PC-9 (cell line): ENCODE data around the gene CSTF2. TPM values are rescaled to one million over a fixed set of nuclear protein-coding genes. Genes with fewer than 3 reads are reported as not detected.

Experiments used
- BruUV-seq: library from RNA; stranded (reverse); fragments of 400-500 nt; replicated peaks from 2 replicates; lab custom pipeline; 2021; lab: Mats Ljungman, UMichigan
- CTCF ChIA-PET: fragments of 300-600 bp; sonication (Branson Sonifier 250); formaldehyde crosslinking; loops from one replicate; lab custom pipeline; 2022; ENCODE audit warnings: antibody characterized with exemption; lab: Charles Lee
- POLR2A ChIA-PET: fragments of 300-600 bp; sonication (Branson Sonifier 250); formaldehyde crosslinking; loops from one replicate; lab custom pipeline; 2022; ENCODE audit warnings: antibody characterized with exemption; ENCODE audit not compliant: unreplicated experiment; lab: Charles Lee
- DNase-seq, 2 experiments: peaks; one replicate each; pipeline versions ENCODE4 v3.0.0 to v3.0.0-alpha.2; 2015 to 2022; ENCODE audit warnings: mixed read lengths in 1 of 2
- H2AFZ ChIP-seq: fragments of 200-600 bp; sonication (generic); 2 replicates; pipeline ENCODE4 v1.8.1; 2017; ENCODE audit warnings: antibody characterized with exemption
- H3F3A ChIP-seq: fragments of 200-600 bp; sonication (generic); 2 replicates; pipeline ENCODE4 v1.8.1; 2017; ENCODE audit warnings: antibody characterized with exemption, mild to moderate bottlenecking, low read depth; ENCODE audit not compliant: insufficient read depth
- H3K27ac ChIP-seq: fragments of 200-600 bp; sonication (generic); 2 replicates; pipeline ENCODE4 v1.6.1; 2016; ENCODE audit warnings: mixed run types
- H3K27me3 ChIP-seq: fragments of 200-600 bp; sonication (generic); 2 replicates; pipeline ENCODE4 v1.6.1; 2016; ENCODE audit warnings: low read depth, mixed run types; ENCODE audit not compliant: insufficient read depth
- H3K36me3 ChIP-seq: fragments of 200-600 bp; sonication (generic); 2 replicates; pipeline ENCODE4 v1.6.1; 2016; ENCODE audit warnings: low read depth, mixed run types
- H3K4me1 ChIP-seq: fragments of 200-600 bp; sonication (generic); replicated peaks from 2 replicates; pipeline ENCODE4 v1.6.1; 2016; ENCODE audit warnings: mixed run types; ENCODE audit not compliant: insufficient read depth
- H3K4me2 ChIP-seq: fragments of 200-600 bp; sonication (generic); 2 replicates; pipeline ENCODE4 v1.6.1; 2017; ENCODE audit warnings: mixed run types
- H3K4me3 ChIP-seq: fragments of 200-600 bp; sonication (generic); 2 replicates; pipeline ENCODE4 v1.6.1; 2016; ENCODE audit warnings: mixed run types
- H3K79me2 ChIP-seq: fragments of 200-600 bp; sonication (generic); 2 replicates; pipeline ENCODE4 v1.6.1; 2017; ENCODE audit warnings: low read depth, mixed run types
- H3K9me2 ChIP-seq: fragments of 200-600 bp; sonication (generic); 2 replicates; pipeline ENCODE4 v1.8.1; 2017; ENCODE audit warnings: mild to moderate bottlenecking; ENCODE audit not compliant: insufficient read depth
- H3K9me3 ChIP-seq: fragments of 200-600 bp; sonication (generic); 2 replicates; pipeline ENCODE4 v1.8.1; 2016; ENCODE audit warnings: low read depth; ENCODE audit not compliant: insufficient read depth
- H4K20me1 ChIP-seq: fragments of 200-600 bp; sonication (generic); 2 replicates; pipeline ENCODE4 v1.8.1; 2017; ENCODE audit not compliant: insufficient read depth
- CTCF ChIP-seq: fragments of 200-600 bp; sonication (generic); conservative IDR thresholded peaks from 2 replicates; pipeline ENCODE4 v1.6.1; 2017; ENCODE audit warnings: mixed run types, antibody characterized with exemption, mild to moderate bottlenecking, moderate library complexity
- EZH2 ChIP-seq: fragments of 200-600 bp; sonication (generic); IDR thresholded peaks from 2 replicates; pipeline ENCODE4 v1.8.0; 2017; ENCODE audit warnings: antibody characterized with exemption, low read depth
- intact Hi-C: fragments of 100-400 bp; cut with micrococcal nuclease; formaldehyde crosslinking; loops from one replicate; pipeline ENCODE4 v1.10.0; 2022; ENCODE audit not compliant: unreplicated experiment
- total RNA-seq: library from RNA; stranded (reverse); gene quantifications from 2 replicates; pipeline ENCODE4 v1.2.3, GENCODE V29; 2021

Gene CSTF2
- total RNA-seq, 1 experiment from 2014 or later, result 24.1 TPM

GRCh38 chrX:100870527-100870926 lies 50.3 kb downstream of the CSTF2 start:
- no peaks in the 10 kb centered on the region for H3K9me2 ChIP-seq
- peak in 1 of 2 experiments; percentile 55 for DNase-seq
- intact Hi-C loops, result no loop called here
- H3K4me3 ChIP-seq, result no peak overlapping the region
- ChIA-PET CTCF (no interaction called here), POLR2A (no interaction called here)
- no peak for TF ChIP-seq CTCF
- TF ChIP-seq EZH2, result no peak
- no peaks in the 10 kb centered on the region for H4K20me1 ChIP-seq
- no peaks in the 10 kb centered on the region for H3K9me3 ChIP-seq
- no peaks in the 10 kb centered on the region for H3K27me3 ChIP-seq
- peaks cover 17% of the 10 kb centered on the region; the same call in 1 of the 2 replicates for H3K4me1 ChIP-seq
- no TSS peak for BruUV-seq
- H2AFZ ChIP-seq, result no peak overlapping the region
- no peaks in the 10 kb centered on the region for H3K36me3 ChIP-seq
- no peak overlapping the region for H3K27ac ChIP-seq
- H3F3A ChIP-seq, result no peaks in the 10 kb centered on the region
- peak overlapping the region; percentile 41 for H3K4me2 ChIP-seq
- no peaks in the 10 kb centered on the region for H3K79me2 ChIP-seq

GRCh38 chrX:100871594-100872560 lies 51.7 kb downstream of the CSTF2 start:
- no peaks in the 10 kb centered on the region for H3K9me3 ChIP-seq
- H3K27me3 ChIP-seq, result no peaks in the 10 kb centered on the region
- intact Hi-C loops, result no loop called here
- H2AFZ ChIP-seq, result no peak overlapping the region
- H3K4me1 ChIP-seq, result peaks cover 17% of the 10 kb centered on the region; the same call in 1 of the 2 replicates
- no peak overlapping the region for H3K4me2 ChIP-seq
- CTCF ChIA-PET, result no interaction called here
- H3K36me3 ChIP-seq, result no peaks in the 10 kb centered on the region
- no peaks in the 10 kb centered on the region for H4K20me1 ChIP-seq
- no peak for TF ChIP-seq EZH2
- no peak for TF ChIP-seq CTCF
- no peak for DNase-seq
- no peaks in the 10 kb centered on the region for H3K9me2 ChIP-seq
- H3K79me2 ChIP-seq, result no peaks in the 10 kb centered on the region
- H3K27ac ChIP-seq, result no peak overlapping the region
- H3F3A ChIP-seq, result no peaks in the 10 kb centered on the region
- no peak overlapping the region for H3K4me3 ChIP-seq
- POLR2A ChIA-PET, result no interaction called here
- no TSS peak for BruUV-seq

- no peaks in the 10 kb centered on the region for H3K79me2 ChIP-seq
- no peak for DNase-seq
- H4K20me1 ChIP-seq, result no peaks in the 10 kb centered on the region
- TF ChIP-seq CTCF, result no peak
- no peak for TF ChIP-seq EZH2
- no peaks in the 10 kb centered on the region for H3K9me3 ChIP-seq
- intact Hi-C loops, result no loop called here
- H3K4me2 ChIP-seq, result no peak within 1 kb of the TSS
- ChIA-PET CTCF (no interaction called here), POLR2A (interaction anchor here (0.6 kb wide), 1 partner anchor 72 kb away, joined by 4 read pairs; no protein-coding TSS in a partner anchor)
- no TSS peak for BruUV-seq
- no peak within 1 kb of the TSS for H3K27ac ChIP-seq
- H3K36me3 ChIP-seq, result no peaks in the 10 kb centered on the region
- peaks cover 17% of the 10 kb centered on the region; the same call in 1 of the 2 replicates for H3K4me1 ChIP-seq
- no peaks in the 10 kb centered on the region for H3K9me2 ChIP-seq
- no peaks in the 10 kb centered on the region for H3K27me3 ChIP-seq
- H2AFZ ChIP-seq, result no peak within 1 kb of the TSS
- no peak within 1 kb of the TSS for H3K4me3 ChIP-seq
- no peaks in the 10 kb centered on the region for H3F3A ChIP-seq
Observed at GRCh38 chrX:100874325-100874724, 54.1 kb downstream of the CSTF2 start, which contains the start of gene NOX1. NOX1 (minus strand) TSS chrX:100874359; CDS start chrX:100874139, 220 bp downstream.
